Body of pancreas (tissue), 4 donors: ENCODE data around the gene SSU72.

ENCODE experiments used
- POLR2A ChIP-seq, 3 donors: fragments of 450-650 bp; IDR thresholded peaks; one replicate each; pipeline ENCODE4 v1.6.1; 2016; ENCODE audit warnings: antibody characterized with exemption in 3 of 3, mild to moderate bottlenecking in 2 of 3
- TF ChIP-seq, protein P1 (sequence below), 7 experiments: fragments of 450-650 bp in 4 of 7; fragments of 200-600 bp in 3 of 7; sonication (generic) in 3 of 7; IDR thresholded peaks; one replicate each; pipeline ENCODE4 v1.5.1; 2016 to 2019; ENCODE audit warnings: antibody characterized with exemption in 7 of 7

DNA sequence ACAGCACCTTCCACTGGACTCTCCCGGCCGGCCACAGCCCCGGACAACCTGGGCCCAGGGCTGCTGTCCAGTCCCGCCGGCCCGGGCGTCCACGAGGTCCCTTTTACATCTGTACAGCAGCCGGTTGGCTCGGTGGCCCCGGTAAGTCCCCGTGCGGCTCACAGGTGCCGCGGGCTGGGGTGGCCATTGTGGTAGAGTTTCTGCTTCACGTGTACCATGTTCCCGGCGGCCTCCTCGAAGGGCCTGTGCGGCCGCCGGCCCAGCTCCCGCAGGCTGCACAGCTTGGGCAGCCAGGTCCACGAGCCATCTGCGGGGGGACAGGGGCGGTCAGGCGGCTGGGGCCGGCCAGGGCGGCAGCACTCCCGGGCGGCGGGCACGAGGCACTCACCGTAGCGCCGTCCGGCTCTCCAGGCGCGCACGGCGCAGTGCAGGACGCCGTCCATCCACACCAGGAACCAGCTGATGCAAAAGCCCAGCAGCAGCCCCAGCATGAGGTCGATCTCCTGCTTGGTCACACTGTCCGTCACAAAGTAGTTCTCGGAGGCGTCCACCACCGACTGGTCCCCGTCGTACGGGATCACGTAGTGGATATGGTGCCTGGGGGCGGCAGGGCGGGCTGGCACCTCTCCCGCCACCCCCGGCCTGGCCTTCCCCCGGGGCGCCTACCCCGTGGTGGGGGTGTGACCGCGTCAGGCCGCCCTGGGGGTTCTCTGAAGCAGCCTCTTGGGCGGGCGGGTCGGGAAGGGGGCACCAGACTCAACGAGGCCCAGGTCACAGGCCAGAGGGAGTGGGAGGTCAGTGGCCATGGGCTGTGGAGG is 39.3 kb downstream of the SSU72 start:
- TF ChIP-seq, protein P1, sequence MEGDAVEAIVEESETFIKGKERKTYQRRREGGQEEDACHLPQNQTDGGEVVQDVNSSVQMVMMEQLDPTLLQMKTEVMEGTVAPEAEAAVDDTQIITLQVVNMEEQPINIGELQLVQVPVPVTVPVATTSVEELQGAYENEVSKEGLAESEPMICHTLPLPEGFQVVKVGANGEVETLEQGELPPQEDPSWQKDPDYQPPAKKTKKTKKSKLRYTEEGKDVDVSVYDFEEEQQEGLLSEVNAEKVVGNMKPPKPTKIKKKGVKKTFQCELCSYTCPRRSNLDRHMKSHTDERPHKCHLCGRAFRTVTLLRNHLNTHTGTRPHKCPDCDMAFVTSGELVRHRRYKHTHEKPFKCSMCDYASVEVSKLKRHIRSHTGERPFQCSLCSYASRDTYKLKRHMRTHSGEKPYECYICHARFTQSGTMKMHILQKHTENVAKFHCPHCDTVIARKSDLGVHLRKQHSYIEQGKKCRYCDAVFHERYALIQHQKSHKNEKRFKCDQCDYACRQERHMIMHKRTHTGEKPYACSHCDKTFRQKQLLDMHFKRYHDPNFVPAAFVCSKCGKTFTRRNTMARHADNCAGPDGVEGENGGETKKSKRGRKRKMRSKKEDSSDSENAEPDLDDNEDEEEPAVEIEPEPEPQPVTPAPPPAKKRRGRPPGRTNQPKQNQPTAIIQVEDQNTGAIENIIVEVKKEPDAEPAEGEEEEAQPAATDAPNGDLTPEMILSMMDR (IDR thresholded peaks at IDR 0.05): no peak
- TF ChIP-seq POLR2A (IDR thresholded peaks at IDR 0.05): no peak
